ENCODE results near the gene RPS15. TPM values are rescaled to one million over a fixed set of nuclear protein-coding genes. Genes with fewer than 3 reads are reported as not detected.

RPS15 gene
- total and polyA plus RNA-seq, 2 of the 13 experiments (the other 11 are each of a cell fraction or from before 2014, with no cell fraction given) = 695 to 1,411 TPM

DNA sequence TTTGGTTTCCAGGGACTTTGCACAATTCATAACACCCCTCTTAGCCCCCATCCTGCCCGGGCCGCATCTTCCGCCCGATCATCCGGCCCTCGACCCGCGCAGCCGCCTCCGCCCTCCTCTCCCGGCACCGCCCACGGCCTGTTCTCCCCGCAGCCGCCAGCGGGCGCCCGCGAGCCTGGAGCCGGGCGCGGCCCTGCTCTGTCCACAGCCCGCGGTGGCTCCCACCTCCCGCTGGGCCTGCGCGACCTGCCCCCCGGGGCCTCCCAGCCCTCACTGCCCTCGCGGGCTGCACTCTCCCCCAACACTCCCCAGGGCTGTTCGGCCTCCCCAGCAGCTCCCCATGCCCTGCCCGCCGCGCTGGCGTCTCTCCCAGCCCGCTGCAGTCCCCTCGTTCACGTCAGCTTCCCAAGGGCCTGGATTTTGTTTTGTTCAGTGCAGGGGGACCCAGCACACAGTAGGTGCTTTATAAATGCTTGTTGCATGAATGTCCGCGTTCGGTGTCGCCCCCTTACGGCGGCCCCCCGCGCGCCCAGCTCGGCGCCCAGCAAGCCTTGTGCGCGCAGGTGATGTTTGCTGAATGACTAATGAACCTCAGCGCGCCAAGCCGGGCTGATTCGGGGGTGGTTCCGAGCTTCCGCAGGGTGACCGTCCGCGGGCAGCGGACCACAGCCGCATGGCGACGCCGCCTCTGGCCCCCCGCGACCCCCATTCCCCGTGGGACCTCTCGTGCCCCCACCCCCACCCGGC, 7.2 kb downstream of the RPS15 start (continued):
- TF ChIP-seq, protein P1, sequence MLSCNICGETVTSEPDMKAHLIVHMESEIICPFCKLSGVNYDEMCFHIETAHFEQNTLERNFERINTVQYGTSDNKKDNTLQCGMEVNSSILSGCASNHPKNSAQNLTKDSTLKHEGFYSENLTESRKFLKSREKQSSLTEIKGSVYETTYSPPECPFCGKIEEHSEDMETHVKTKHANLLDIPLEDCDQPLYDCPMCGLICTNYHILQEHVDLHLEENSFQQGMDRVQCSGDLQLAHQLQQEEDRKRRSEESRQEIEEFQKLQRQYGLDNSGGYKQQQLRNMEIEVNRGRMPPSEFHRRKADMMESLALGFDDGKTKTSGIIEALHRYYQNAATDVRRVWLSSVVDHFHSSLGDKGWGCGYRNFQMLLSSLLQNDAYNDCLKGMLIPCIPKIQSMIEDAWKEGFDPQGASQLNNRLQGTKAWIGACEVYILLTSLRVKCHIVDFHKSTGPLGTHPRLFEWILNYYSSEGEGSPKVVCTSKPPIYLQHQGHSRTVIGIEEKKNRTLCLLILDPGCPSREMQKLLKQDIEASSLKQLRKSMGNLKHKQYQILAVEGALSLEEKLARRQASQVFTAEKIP (CRISPR knock-in tag; IDR thresholded peaks at IDR 0.05; ENCODE audit: borderline replicate concordance) = no peak
- TF ChIP-seq, protein P2, sequence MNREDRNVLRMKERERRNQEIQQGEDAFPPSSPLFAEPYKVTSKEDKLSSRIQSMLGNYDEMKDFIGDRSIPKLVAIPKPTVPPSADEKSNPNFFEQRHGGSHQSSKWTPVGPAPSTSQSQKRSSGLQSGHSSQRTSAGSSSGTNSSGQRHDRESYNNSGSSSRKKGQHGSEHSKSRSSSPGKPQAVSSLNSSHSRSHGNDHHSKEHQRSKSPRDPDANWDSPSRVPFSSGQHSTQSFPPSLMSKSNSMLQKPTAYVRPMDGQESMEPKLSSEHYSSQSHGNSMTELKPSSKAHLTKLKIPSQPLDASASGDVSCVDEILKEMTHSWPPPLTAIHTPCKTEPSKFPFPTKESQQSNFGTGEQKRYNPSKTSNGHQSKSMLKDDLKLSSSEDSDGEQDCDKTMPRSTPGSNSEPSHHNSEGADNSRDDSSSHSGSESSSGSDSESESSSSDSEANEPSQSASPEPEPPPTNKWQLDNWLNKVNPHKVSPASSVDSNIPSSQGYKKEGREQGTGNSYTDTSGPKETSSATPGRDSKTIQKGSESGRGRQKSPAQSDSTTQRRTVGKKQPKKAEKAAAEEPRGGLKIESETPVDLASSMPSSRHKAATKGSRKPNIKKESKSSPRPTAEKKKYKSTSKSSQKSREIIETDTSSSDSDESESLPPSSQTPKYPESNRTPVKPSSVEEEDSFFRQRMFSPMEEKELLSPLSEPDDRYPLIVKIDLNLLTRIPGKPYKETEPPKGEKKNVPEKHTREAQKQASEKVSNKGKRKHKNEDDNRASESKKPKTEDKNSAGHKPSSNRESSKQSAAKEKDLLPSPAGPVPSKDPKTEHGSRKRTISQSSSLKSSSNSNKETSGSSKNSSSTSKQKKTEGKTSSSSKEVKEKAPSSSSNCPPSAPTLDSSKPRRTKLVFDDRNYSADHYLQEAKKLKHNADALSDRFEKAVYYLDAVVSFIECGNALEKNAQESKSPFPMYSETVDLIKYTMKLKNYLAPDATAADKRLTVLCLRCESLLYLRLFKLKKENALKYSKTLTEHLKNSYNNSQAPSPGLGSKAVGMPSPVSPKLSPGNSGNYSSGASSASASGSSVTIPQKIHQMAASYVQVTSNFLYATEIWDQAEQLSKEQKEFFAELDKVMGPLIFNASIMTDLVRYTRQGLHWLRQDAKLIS (CRISPR knock-in tag; IDR thresholded peaks at IDR 0.05) = no peak
- TF ChIP-seq NCOR1 (IDR thresholded peaks at IDR 0.05; ENCODE audit: borderline replicate concordance, low read length) (no peak), SMYD3 (CRISPR knock-in tag; IDR thresholded peaks at IDR 0.05) (no peak), ZNF3 (CRISPR knock-in tag; IDR thresholded peaks at IDR 0.05) (peak; percentile 99)
- TF ChIP-seq, protein P3, sequence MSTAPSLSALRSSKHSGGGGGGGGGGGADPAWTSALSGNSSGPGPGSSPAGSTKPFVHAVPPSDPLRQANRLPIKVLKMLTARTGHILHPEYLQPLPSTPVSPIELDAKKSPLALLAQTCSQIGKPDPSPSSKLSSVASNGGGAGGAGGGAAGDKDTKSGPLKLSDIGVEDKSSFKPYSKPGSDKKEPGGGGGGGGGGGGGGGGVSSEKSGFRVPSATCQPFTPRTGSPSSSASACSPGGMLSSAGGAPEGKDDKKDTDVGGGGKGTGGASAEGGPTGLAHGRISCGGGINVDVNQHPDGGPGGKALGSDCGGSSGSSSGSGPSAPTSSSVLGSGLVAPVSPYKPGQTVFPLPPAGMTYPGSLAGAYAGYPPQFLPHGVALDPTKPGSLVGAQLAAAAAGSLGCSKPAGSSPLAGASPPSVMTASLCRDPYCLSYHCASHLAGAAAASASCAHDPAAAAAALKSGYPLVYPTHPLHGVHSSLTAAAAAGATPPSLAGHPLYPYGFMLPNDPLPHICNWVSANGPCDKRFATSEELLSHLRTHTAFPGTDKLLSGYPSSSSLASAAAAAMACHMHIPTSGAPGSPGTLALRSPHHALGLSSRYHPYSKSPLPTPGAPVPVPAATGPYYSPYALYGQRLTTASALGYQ (CRISPR knock-in tag; IDR thresholded peaks at IDR 0.05) = 0 out of 2 replicates have a peak, but pooled peaks have one; percentile 26
- TF ChIP-seq, protein P4, sequence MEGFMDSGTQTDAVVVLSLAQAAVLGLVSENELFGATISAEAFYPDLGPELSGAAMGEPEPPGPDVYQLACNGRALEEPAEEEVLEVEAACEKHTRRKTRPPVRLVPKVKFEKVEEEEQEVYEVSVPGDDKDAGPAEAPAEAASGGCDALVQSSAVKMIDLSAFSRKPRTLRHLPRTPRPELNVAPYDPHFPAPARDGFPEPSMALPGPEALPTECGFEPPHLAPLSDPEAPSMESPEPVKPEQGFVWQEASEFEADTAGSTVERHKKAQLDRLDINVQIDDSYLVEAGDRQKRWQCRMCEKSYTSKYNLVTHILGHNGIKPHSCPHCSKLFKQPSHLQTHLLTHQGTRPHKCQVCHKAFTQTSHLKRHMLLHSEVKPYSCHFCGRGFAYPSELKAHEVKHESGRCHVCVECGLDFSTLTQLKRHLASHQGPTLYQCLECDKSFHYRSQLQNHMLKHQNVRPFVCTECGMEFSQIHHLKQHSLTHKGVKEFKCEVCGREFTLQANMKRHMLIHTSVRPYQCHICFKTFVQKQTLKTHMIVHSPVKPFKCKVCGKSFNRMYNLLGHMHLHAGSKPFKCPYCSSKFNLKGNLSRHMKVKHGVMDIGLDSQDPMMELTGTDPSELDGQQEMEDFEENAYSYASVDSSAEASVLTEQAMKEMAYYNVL (CRISPR knock-in tag; IDR thresholded peaks at IDR 0.05; ENCODE audit: borderline replicate concordance) = no peak
- TF ChIP-seq, protein P5, sequence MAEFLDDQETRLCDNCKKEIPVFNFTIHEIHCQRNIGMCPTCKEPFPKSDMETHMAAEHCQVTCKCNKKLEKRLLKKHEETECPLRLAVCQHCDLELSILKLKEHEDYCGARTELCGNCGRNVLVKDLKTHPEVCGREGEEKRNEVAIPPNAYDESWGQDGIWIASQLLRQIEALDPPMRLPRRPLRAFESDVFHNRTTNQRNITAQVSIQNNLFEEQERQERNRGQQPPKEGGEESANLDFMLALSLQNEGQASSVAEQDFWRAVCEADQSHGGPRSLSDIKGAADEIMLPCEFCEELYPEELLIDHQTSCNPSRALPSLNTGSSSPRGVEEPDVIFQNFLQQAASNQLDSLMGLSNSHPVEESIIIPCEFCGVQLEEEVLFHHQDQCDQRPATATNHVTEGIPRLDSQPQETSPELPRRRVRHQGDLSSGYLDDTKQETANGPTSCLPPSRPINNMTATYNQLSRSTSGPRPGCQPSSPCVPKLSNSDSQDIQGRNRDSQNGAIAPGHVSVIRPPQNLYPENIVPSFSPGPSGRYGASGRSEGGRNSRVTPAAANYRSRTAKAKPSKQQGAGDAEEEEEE (CRISPR knock-in tag; IDR thresholded peaks at IDR 0.05; ENCODE audit: borderline replicate concordance) = no peak
